ENCODE results near the gene LRRC70. TPM values are rescaled to one million over a fixed set of nuclear protein-coding genes. Genes with fewer than 3 reads are reported as not detected.
"Not testable (repeated sequence)": the region's sequence is repeated elsewhere in the genome, so short reads cannot be mapped to it uniquely, and the experiment has no call there.

LRRC70 gene
- total RNA-seq, 8 experiments from 2014 or later, result 0.58 to 4.3 (median 1.5) TPM

GRCh38 chr5:62624436-62624835, 45.8 kb downstream of the LRRC70 start:
- ATAC-seq (replicated peaks in 6 of 8); in situ Hi-C loops (cut with MboI; ENCODE audit: low pct_unique_long_range_greater_than_20kb in 2 of 9, low sequenced_read_pairs in 9 of 9, unreplicated experiment in 9 of 9); H3K4me3 ChIP-seq; H3K27ac ChIP-seq; H3K4me1 ChIP-seq (replicated peaks in 1 of 2): not testable (repeated sequence)
- 33 to 100% (median 93%) methylated on average over 1 to 5 of the region's 7 CpGs; no CpG with 5 or more reads in 4 of the 10 experiments for WGBS, 10 experiments

- 33 to 89% (median 75%) methylated on average over 1 to 2 of the region's 2 CpGs; no CpG with 5 or more reads in 1 of the 10 experiments for WGBS, 10 experiments
- Histone ChIP-seq H3K4me1 (replicated peaks in 1 of 2) (no peaks in the 10 kb centered on the region), H3K4me3 (no peak overlapping the region), H3K27ac (no peak overlapping the region)
- in situ Hi-C loops (cut with MboI; ENCODE audit: low pct_unique_long_range_greater_than_20kb in 2 of 9, low sequenced_read_pairs in 9 of 9, unreplicated experiment in 9 of 9), result no loop called here
- no peak for ATAC-seq (replicated peaks in 6 of 8)
Measured at GRCh38 chr5:62626534-62626933, 47.9 kb downstream of the LRRC70 start.

- H3K27ac ChIP-seq, result no peak overlapping the region
- WGBS, 10 experiments, result 20 to 94% (median 56%) methylated on average over 1 to 3 of the region's 3 CpGs; no CpG with 5 or more reads in 2 of the 10 experiments
- H3K4me1 ChIP-seq (replicated peaks in 1 of 2), result no peaks in the 10 kb centered on the region
- no peak overlapping the region for H3K4me3 ChIP-seq
- in situ Hi-C loops (cut with MboI; ENCODE audit: low pct_unique_long_range_greater_than_20kb in 2 of 9, low sequenced_read_pairs in 9 of 9, unreplicated experiment in 9 of 9), result no loop called here
- peak in 1 of 8 experiments; percentile 27 for ATAC-seq (replicated peaks in 6 of 8)
Measured at GRCh38 chr5:62627121-62627520, 48.5 kb downstream of the LRRC70 start.

- no peak overlapping the region for H3K4me3 ChIP-seq
- ATAC-seq (replicated peaks in 6 of 8), result no peak
- WGBS, 10 experiments, result 71 to 100% (median 89%) methylated on average over 1 to 5 of the region's 5 CpGs; no CpG with 5 or more reads in 3 of the 10 experiments
- in situ Hi-C loops (cut with MboI; ENCODE audit: low pct_unique_long_range_greater_than_20kb in 2 of 9, low sequenced_read_pairs in 9 of 9, unreplicated experiment in 9 of 9), result no loop called here
- no peaks in the 10 kb centered on the region for H3K4me1 ChIP-seq (replicated peaks in 1 of 2)
- H3K27ac ChIP-seq, result no peak overlapping the region
Measured at GRCh38 chr5:62627901-62628300, 49.3 kb downstream of the LRRC70 start.

Other genes with a start within 250 kb of the LRRC70 start
- gene DIMT1, start 174.9 kb upstream of the LRRC70 start, total RNA-seq, result 10 to 100 TPM; 20.6 to 35.4 (median 27.5) TPM
- 10 to 100 TPM; 12.6 to 36.7 (median 18.9) TPM for gene IPO11, start 166.1 kb upstream of the LRRC70 start, total RNA-seq

All from motor neuron (in vitro differentiated cells).